HFF-Myc (cell line): Measurements from ENCODE around the gene MINDY3.

ENCODE experiments used
- DNase-seq: peaks from one replicate; pipeline ENCODE4 v3.0.0-alpha.2; 2011; ENCODE audit warnings: low read depth; ENCODE audit errors: extremely low read depth
- H3K4me3 ChIP-seq: replicated peaks from 2 replicates; pipeline ENCODE4 v1.5.1; 2011; ENCODE audit warnings: low read depth, mild to moderate bottlenecking, control low read depth, low read length
- TF ChIP-seq, protein P1 (sequence below): IDR thresholded peaks from 2 replicates; pipeline ENCODE4 v1.5.1; 2012; ENCODE audit warnings: mild to moderate bottlenecking, low read depth, low read length, control low read depth; ENCODE audit errors: missing control alignments

Gene MINDY3

DNA sequence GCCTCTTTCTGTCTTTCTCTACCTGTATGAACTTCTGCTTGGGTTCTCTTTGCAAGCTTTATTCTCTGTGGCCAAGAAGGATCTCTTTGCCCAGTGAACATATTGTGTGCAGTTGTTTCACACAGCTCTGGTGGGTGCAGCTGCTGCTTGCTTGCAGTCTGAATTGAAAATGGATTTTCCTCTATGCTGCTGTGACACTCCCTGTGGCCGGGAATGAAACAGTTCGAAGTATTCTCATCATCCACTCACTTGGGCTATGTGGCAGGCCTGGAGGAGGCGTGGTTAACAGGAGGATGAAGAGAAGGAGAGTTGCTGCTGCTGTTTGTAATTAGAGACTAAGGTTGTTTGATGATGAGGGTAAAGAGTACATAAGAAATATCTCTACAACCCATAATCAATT lies 112.2 kb downstream of the MINDY3 start:
- TF ChIP-seq, protein P1, sequence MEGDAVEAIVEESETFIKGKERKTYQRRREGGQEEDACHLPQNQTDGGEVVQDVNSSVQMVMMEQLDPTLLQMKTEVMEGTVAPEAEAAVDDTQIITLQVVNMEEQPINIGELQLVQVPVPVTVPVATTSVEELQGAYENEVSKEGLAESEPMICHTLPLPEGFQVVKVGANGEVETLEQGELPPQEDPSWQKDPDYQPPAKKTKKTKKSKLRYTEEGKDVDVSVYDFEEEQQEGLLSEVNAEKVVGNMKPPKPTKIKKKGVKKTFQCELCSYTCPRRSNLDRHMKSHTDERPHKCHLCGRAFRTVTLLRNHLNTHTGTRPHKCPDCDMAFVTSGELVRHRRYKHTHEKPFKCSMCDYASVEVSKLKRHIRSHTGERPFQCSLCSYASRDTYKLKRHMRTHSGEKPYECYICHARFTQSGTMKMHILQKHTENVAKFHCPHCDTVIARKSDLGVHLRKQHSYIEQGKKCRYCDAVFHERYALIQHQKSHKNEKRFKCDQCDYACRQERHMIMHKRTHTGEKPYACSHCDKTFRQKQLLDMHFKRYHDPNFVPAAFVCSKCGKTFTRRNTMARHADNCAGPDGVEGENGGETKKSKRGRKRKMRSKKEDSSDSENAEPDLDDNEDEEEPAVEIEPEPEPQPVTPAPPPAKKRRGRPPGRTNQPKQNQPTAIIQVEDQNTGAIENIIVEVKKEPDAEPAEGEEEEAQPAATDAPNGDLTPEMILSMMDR = no peak
- no peak overlapping the region for H3K4me3 ChIP-seq
- DNase-seq = no peak

DNA sequence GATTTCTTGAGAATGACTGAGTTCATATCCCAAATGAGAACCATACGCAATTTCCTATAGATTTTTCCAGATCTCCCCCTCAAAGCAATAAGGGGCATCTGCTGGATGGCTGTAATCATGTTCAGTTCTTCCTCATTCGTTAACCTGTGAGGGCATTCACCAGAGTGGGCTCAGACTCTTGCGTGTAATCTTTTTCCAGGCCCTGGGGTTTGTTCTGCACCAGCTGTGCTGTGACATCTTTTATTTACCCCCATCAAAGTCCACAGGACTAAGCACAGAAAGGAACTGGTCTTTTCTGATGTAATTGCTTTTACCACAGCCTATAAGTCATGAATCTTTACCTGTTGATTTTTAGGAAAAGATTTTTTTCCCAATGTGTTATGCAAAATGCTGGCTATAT lies 112.7 kb downstream of the MINDY3 start:
- H3K4me3 ChIP-seq = no peak overlapping the region
- no peak for DNase-seq
- TF ChIP-seq, protein P1 = no peak

DNA sequence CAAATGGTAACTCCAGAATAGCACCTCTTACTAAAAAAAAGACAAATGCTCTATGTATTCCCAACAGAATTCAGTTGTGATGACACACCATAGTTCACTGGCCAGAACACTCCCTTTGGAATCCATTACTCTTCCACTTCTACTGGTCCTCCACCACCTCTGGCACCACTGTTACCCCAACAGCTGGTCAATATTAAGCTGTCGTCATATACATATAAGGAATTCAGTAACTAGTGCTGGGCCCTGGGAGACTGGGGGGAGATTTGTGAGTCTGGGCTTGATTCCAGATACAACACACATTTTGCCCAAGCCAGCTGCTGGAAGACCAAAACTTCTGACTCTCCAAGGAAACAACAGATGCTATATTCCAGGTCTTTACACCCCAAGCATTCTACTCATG lies 114.6 kb downstream of the MINDY3 start:
- TF ChIP-seq, protein P1 = no peak
- H3K4me3 ChIP-seq = no peak overlapping the region
- peak; percentile 20 for DNase-seq

DNA sequence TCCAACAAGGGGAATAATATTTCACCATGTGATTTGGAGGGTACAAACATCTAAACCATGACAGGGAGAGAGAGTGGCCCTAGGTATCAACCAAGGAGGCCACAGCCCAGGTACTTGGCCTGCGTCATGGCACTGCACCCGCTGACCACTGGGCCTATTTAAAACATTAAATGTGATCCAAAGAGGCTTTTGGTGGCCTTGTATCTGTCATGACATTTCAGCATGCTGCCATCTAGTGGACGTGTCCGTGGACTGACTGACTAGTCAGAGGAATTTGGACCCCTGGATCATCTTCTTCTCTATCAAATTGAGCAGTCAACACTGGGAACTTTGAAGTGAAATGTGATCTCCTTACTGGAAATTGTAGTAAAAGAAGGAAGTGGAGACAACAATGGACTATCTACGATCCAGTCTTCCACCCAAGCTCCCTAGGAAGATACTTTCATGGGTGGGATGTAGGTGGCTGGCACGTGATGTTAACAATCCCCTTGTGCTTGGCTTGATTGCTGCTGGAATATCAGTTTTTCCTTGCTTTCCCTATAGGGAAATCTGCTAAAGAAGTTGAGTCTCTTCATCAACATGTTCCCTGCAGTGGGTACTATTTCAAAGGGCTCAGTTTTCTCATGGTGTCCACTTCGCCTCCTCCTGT lies 116.0 kb downstream of the MINDY3 start:
- peak; percentile 44 for DNase-seq
- TF ChIP-seq, protein P1 = peak; percentile 73

DNA sequence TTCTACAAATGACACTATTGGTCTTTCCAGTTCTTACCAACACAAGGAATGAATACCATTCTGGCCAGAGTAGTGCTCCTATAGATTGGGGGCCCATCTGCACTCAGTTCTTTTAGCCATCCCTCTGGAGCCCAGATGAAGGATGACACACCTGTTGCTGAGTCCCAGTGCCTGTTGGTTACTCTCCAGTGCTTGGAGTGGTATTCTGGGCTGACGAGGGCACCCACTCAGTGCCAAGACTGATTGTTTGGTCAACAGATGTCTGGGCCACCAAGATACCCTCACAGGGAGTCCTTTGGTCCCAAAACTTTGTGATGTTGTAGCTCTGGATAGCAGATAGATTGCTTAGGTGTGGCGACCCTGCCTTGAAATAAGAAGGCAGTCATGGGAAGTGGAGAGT lies 116.9 kb downstream of the MINDY3 start:
- TF ChIP-seq, protein P1 = no peak
- H3K4me3 ChIP-seq = no peak overlapping the region
- DNase-seq = no peak

More for the DNA sequence above, 116.0 kb downstream of the MINDY3 start:
- H3K4me3 ChIP-seq = no peak overlapping the region

DNA sequence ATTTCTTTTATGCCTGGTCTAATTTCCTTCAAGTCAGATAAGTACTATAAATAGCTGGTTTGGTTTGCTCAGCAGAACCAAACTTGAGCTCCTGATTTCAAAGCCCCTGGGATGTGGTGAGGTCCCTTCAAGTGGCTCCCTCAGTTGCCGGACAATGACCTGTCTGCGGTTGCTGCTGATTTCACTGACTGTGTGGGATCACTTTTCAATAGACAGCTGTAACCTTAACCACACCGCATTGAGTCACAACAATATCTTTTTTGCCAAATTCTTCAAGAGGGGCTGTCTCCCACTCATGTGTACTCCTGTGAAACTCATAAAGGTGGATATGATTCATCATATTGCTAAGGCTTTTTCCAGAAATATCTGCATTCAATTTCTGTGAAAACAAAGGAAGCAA lies 117.5 kb downstream of the MINDY3 start:
- TF ChIP-seq, protein P1 = no peak
- H3K4me3 ChIP-seq = no peak overlapping the region
- no peak for DNase-seq

DNA sequence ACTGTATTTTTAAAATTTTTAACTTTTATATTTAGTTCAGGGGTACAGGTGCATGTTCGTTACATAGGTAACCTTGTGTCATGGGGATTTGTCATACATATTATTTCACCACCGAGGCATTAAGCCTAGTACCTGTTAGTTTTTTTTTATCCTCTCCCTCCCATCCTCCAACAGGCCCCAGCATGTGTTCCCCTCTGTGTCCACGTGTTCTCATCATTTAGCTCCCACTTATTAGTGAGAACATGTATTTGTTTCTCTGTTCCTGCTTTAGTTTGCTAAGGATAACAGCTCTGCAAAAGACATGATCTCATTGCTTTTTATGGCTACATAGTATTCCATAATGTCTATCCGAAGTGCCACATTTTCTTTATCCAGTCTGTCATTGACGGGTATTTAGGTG lies 118.2 kb downstream of the MINDY3 start:
- H3K4me3 ChIP-seq = no peak overlapping the region
- TF ChIP-seq, protein P1 = no peak
- DNase-seq = no peak
